ENCODE results near the gene ADCY7.

ADCY7 gene

DNA sequence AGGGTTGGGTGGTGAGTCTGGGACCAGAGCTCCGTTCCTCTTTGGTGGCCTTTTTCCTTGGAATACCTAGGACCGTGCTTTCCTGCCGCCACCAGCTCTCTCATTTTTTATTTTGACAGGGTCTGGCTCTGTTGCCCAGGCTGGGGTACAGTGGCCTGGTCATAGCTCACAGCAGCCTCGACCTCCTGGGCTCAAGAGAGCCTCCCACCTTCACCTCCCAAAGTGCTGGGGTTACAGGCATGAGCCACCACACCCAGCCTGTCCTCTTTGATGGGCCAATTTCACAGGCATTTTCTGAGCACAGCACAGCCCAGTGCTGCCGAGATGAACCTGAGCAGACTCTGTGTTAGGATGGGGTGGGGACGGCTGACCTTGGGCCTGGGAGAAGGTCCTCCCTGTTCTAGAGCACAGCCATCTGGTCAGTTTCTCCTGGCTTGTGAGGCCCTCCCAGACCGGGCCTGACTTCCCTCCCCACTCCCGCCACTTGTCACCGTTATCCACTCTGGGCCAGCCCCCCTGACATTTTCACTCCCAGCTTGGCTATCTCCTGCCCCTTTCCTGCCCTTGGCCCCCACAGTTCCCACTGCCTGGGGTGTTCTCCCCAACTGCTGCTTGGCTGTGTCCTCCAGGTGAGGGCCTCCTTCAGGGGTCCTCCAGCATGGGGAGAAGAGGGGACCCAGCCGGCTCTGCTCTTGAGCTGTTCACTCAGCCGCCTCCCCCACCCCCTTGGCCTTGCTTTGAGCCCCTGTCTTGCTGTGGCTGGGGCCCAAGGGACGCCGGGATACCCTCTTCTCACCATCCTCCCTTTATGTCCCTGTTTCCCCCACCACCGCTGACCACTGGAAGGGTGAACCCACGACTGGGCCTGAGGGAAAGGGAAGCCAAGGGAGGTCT, 5.0 kb downstream of the ADCY7 start:
- Histone ChIP-seq H3K23ac (ENCODE audit: low read length in 2 of 2) (no peak overlapping the region), H3K4me1 (ENCODE audit: control insufficient read depth, insufficient read depth, low read depth, low read length) (peaks cover 15% of the 10 kb centered on the region), H3K9ac (ENCODE audit: low read length) (no peak overlapping the region), H3K27me3 (ENCODE audit: control insufficient read depth in 1 of 2, insufficient read depth in 1 of 2, low read length in 2 of 2) (no peaks in the 10 kb centered on the region), H2AFZ (ENCODE audit: low read depth, low read length) (no peak overlapping the region), H3K9me3 (ENCODE audit: control insufficient read depth, low read length) (no peaks in the 10 kb centered on the region), H4K91ac (ENCODE audit: low read length) (no peak overlapping the region), H3K4me2 (ENCODE audit: low read length, poor library complexity, severe bottlenecking) (no peak overlapping the region), H2BK5ac (ENCODE audit: low read depth, low read length, poor library complexity, severe bottlenecking) (no peak overlapping the region), H2BK12ac (ENCODE audit: low read length in 2 of 2) (no peak overlapping the region), H3K27ac (ENCODE audit: low read length, poor library complexity, severe bottlenecking) (no peak overlapping the region), H2AK5ac (ENCODE audit: low read length, severe bottlenecking) (no peak overlapping the region), H2BK15ac (ENCODE audit: low read depth, poor library complexity, severe bottlenecking) (no peak overlapping the region), H3K4me3 (ENCODE audit: insufficient read depth in 1 of 2, low read depth in 1 of 2, low read length in 2 of 2) (no peak overlapping the region), H4K8ac (ENCODE audit: low read length) (no peak overlapping the region), H3K18ac (ENCODE audit: low read depth in 1 of 2, low read length in 2 of 2) (no peak overlapping the region), H3K79me1 (replicated peaks; ENCODE audit: low read length, poor library complexity, severe bottlenecking) (peaks cover 21% of the 10 kb centered on the region), H2BK120ac (ENCODE audit: low read depth, low read length) (no peak overlapping the region), H3K4ac (ENCODE audit: low read depth in 1 of 2, low read length in 2 of 2) (no peak overlapping the region), H3K14ac (ENCODE audit: low read length in 2 of 2) (no peak overlapping the region), H3K36me3 (ENCODE audit: control insufficient read depth in 1 of 2, insufficient read depth in 2 of 2, low read depth in 1 of 2, low read length in 2 of 2) (peaks cover 0 to 11% of the 10 kb centered on the region in 2 experiments)
- DNase-seq: no peak
- WGBS: 84% methylated on average over 15 of the region's 15 CpGs

- H3K18ac ChIP-seq (ENCODE audit: low read depth in 1 of 2, low read length in 2 of 2): no peak overlapping the region
- no peak overlapping the region for H2BK120ac ChIP-seq (ENCODE audit: low read depth, low read length)
- no peak overlapping the region for H2AK5ac ChIP-seq (ENCODE audit: low read length, severe bottlenecking)
- no peak overlapping the region for H4K8ac ChIP-seq (ENCODE audit: low read length)
- no peak overlapping the region for H2BK5ac ChIP-seq (ENCODE audit: low read depth, low read length, poor library complexity, severe bottlenecking)
- H3K4me1 ChIP-seq (ENCODE audit: control insufficient read depth, insufficient read depth, low read depth, low read length): peaks cover 9% of the 10 kb centered on the region
- no peak overlapping the region for H3K23ac ChIP-seq (ENCODE audit: low read length in 2 of 2)
- peaks cover 23% of the 10 kb centered on the region for H3K79me1 ChIP-seq (replicated peaks; ENCODE audit: low read length, poor library complexity, severe bottlenecking)
- no peak overlapping the region for H3K4me2 ChIP-seq (ENCODE audit: low read length, poor library complexity, severe bottlenecking)
- H2BK12ac ChIP-seq (ENCODE audit: low read length in 2 of 2): no peak overlapping the region
- no peak overlapping the region for H3K4me3 ChIP-seq (ENCODE audit: insufficient read depth in 1 of 2, low read depth in 1 of 2, low read length in 2 of 2)
- no peak overlapping the region for H2AFZ ChIP-seq (ENCODE audit: low read depth, low read length)
- no peak for DNase-seq
- no peak overlapping the region for H4K91ac ChIP-seq (ENCODE audit: low read length)
- 95% methylated on average over 7 of the region's 7 CpGs for WGBS
- H3K9me3 ChIP-seq (ENCODE audit: control insufficient read depth, low read length): no peaks in the 10 kb centered on the region
- H3K27me3 ChIP-seq (ENCODE audit: control insufficient read depth in 1 of 2, insufficient read depth in 1 of 2, low read length in 2 of 2): no peaks in the 10 kb centered on the region
- peaks cover 0 to 11% of the 10 kb centered on the region in 2 experiments for H3K36me3 ChIP-seq (ENCODE audit: control insufficient read depth in 1 of 2, insufficient read depth in 2 of 2, low read depth in 1 of 2, low read length in 2 of 2)
- peak overlapping the region in 1 of 2 experiments; percentile 8 for H3K14ac ChIP-seq (ENCODE audit: low read length in 2 of 2)
- H3K4ac ChIP-seq (ENCODE audit: low read depth in 1 of 2, low read length in 2 of 2): no peak overlapping the region
- H3K27ac ChIP-seq (ENCODE audit: low read length, poor library complexity, severe bottlenecking): no peak overlapping the region
- no peak overlapping the region for H3K9ac ChIP-seq (ENCODE audit: low read length)
- no peak overlapping the region for H2BK15ac ChIP-seq (ENCODE audit: low read depth, poor library complexity, severe bottlenecking)
Measured at GRCh38 chr16:50272111-50272571, 5.8 kb downstream of the ADCY7 start.

DNA sequence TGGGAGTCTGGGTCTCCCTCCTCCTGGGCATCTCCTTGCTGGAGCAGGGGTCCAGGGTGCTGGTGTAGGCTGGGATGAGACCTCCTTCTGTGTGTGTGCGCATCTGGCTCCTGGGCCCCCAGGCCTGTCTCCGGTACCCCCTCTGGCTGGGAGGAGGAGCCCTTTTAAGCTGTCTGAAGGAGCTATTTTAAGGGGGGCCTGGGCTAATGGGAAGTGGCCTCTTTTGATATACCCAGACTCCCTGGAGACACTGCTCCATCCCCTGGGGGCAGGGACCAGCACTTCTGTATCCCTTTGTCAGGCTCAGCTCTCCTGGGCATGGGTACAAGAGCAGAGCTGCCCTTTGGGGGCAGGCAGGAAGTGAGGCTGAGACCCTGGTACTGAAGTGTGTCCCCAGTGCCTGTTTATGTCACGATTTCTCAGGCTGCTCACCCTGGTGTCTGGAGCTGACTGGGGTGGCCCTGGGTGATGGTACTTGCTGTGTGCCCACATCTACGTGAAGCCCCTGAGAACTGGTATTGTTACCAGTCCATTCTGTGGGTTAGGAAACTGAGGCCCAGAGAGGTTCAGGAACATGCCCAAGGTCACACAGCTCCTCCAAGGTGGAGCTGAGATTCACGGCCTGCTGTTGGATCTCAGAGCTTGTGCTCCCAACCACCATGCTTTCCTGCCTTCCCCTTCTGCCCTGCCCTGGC, 6.5 kb downstream of the ADCY7 start:
- Histone ChIP-seq H3K27ac (ENCODE audit: low read length, poor library complexity, severe bottlenecking) (no peak overlapping the region), H2BK15ac (ENCODE audit: low read depth, poor library complexity, severe bottlenecking) (no peak overlapping the region), H2BK5ac (ENCODE audit: low read depth, low read length, poor library complexity, severe bottlenecking) (no peak overlapping the region), H2AFZ (ENCODE audit: low read depth, low read length) (no peak overlapping the region), H3K79me1 (replicated peaks; ENCODE audit: low read length, poor library complexity, severe bottlenecking) (peaks cover 21% of the 10 kb centered on the region), H2AK5ac (ENCODE audit: low read length, severe bottlenecking) (no peak overlapping the region), H3K18ac (ENCODE audit: low read depth in 1 of 2, low read length in 2 of 2) (no peak overlapping the region), H3K36me3 (ENCODE audit: control insufficient read depth in 1 of 2, insufficient read depth in 2 of 2, low read depth in 1 of 2, low read length in 2 of 2) (peaks cover 0 to 11% of the 10 kb centered on the region in 2 experiments), H4K8ac (ENCODE audit: low read length) (no peak overlapping the region), H3K9me3 (ENCODE audit: control insufficient read depth, low read length) (no peaks in the 10 kb centered on the region), H4K91ac (ENCODE audit: low read length) (no peak overlapping the region), H2BK12ac (ENCODE audit: low read length in 2 of 2) (no peak overlapping the region), H3K27me3 (ENCODE audit: control insufficient read depth in 1 of 2, insufficient read depth in 1 of 2, low read length in 2 of 2) (no peaks in the 10 kb centered on the region), H3K23ac (ENCODE audit: low read length in 2 of 2) (no peak overlapping the region), H3K9ac (ENCODE audit: low read length) (no peak overlapping the region), H3K4me2 (ENCODE audit: low read length, poor library complexity, severe bottlenecking) (no peak overlapping the region), H2BK120ac (ENCODE audit: low read depth, low read length) (no peak overlapping the region), H3K4ac (ENCODE audit: low read depth in 1 of 2, low read length in 2 of 2) (no peak overlapping the region), H3K14ac (ENCODE audit: low read length in 2 of 2) (no peak overlapping the region), H3K4me1 (ENCODE audit: control insufficient read depth, insufficient read depth, low read depth, low read length) (peaks cover 5% of the 10 kb centered on the region), H3K4me3 (ENCODE audit: insufficient read depth in 1 of 2, low read depth in 1 of 2, low read length in 2 of 2) (no peak overlapping the region)
- no peak for DNase-seq
- WGBS: 91% methylated on average over 5 of the region's 5 CpGs

GRCh38 chr16:50273382-50273690, 7.0 kb downstream of the ADCY7 start:
- Histone ChIP-seq H2AK5ac (ENCODE audit: low read length, severe bottlenecking) (no peak overlapping the region), H2BK15ac (ENCODE audit: low read depth, poor library complexity, severe bottlenecking) (no peak overlapping the region), H2BK12ac (ENCODE audit: low read length in 2 of 2) (no peak overlapping the region), H3K9ac (ENCODE audit: low read length) (no peak overlapping the region), H3K36me3 (ENCODE audit: control insufficient read depth in 1 of 2, insufficient read depth in 2 of 2, low read depth in 1 of 2, low read length in 2 of 2) (peaks cover 0 to 11% of the 10 kb centered on the region in 2 experiments), H3K79me1 (replicated peaks; ENCODE audit: low read length, poor library complexity, severe bottlenecking) (peaks cover 21% of the 10 kb centered on the region), H3K4me1 (ENCODE audit: control insufficient read depth, insufficient read depth, low read depth, low read length) (peaks cover 5% of the 10 kb centered on the region), H3K4me2 (ENCODE audit: low read length, poor library complexity, severe bottlenecking) (no peak overlapping the region), H3K18ac (ENCODE audit: low read depth in 1 of 2, low read length in 2 of 2) (no peak overlapping the region), H3K27ac (ENCODE audit: low read length, poor library complexity, severe bottlenecking) (no peak overlapping the region), H4K8ac (ENCODE audit: low read length) (no peak overlapping the region), H3K23ac (ENCODE audit: low read length in 2 of 2) (no peak overlapping the region), H3K27me3 (ENCODE audit: control insufficient read depth in 1 of 2, insufficient read depth in 1 of 2, low read length in 2 of 2) (no peaks in the 10 kb centered on the region), H2BK5ac (ENCODE audit: low read depth, low read length, poor library complexity, severe bottlenecking) (no peak overlapping the region), H3K14ac (ENCODE audit: low read length in 2 of 2) (no peak overlapping the region), H4K91ac (ENCODE audit: low read length) (no peak overlapping the region), H3K4me3 (ENCODE audit: insufficient read depth in 1 of 2, low read depth in 1 of 2, low read length in 2 of 2) (no peak overlapping the region), H3K9me3 (ENCODE audit: control insufficient read depth, low read length) (no peaks in the 10 kb centered on the region), H2BK120ac (ENCODE audit: low read depth, low read length) (no peak overlapping the region), H2AFZ (ENCODE audit: low read depth, low read length) (no peak overlapping the region), H3K4ac (ENCODE audit: low read depth in 1 of 2, low read length in 2 of 2) (no peak overlapping the region)
- WGBS: 94% methylated on average over 2 of the region's 2 CpGs
- no peak for DNase-seq
